NB4 (cell line): ENCODE results near the gene UTF1.

Experiments used
- DNase-seq: peaks from one replicate; pipeline ENCODE4 v3.0.0; 2010; ENCODE audit warnings: low read depth
- H3K4me3 ChIP-seq: one replicate; pipeline ENCODE4 v1.5.1; 2011; ENCODE audit warnings: mild to moderate bottlenecking, low read depth, low read length, moderate library complexity
- MYC ChIP-seq: IDR thresholded peaks from 2 replicates; pipeline ENCODE4 v1.6.1; 2011; ENCODE audit warnings: low read depth, low read length
- POLR2A ChIP-seq: IDR thresholded peaks from 2 replicates; pipeline ENCODE4 v1.6.1; 2011; ENCODE audit warnings: mild to moderate bottlenecking; ENCODE audit not compliant: insufficient read length; ENCODE audit errors: extremely low read depth
- TF ChIP-seq, protein P1 (sequence below): IDR thresholded peaks from one replicate; pipeline ENCODE4 v1.5.1; 2012; ENCODE audit warnings: low read depth, low read length
- TF ChIP-seq, protein P2 (sequence below): IDR thresholded peaks from 2 replicates; pipeline ENCODE4 v1.6.1; 2011; ENCODE audit warnings: low read depth, low read length

Gene UTF1

DNA sequence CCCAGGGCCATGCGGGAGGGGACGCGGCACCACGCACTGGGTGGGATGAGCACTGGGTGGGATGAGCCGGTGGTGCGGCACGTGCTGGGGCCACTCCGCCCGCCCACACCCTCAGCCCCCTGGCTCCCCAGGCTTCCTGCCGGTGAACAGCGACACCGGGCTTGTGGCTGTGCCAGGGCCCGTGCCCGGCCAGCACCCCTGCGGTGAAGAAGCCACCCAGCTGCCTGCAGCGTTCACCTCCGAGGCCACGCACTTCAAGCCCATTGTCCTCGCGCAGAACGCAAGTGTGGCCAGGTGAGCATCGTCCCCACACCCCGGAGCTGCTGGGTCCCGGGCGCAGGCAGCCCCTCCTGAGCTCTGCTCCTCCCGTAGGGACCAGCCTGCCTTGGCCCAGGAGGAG is 31.8 kb upstream of the UTF1 start:
- H3K4me3 ChIP-seq: no peak overlapping the region
- DNase-seq: no peak
- TF ChIP-seq, protein P1, sequence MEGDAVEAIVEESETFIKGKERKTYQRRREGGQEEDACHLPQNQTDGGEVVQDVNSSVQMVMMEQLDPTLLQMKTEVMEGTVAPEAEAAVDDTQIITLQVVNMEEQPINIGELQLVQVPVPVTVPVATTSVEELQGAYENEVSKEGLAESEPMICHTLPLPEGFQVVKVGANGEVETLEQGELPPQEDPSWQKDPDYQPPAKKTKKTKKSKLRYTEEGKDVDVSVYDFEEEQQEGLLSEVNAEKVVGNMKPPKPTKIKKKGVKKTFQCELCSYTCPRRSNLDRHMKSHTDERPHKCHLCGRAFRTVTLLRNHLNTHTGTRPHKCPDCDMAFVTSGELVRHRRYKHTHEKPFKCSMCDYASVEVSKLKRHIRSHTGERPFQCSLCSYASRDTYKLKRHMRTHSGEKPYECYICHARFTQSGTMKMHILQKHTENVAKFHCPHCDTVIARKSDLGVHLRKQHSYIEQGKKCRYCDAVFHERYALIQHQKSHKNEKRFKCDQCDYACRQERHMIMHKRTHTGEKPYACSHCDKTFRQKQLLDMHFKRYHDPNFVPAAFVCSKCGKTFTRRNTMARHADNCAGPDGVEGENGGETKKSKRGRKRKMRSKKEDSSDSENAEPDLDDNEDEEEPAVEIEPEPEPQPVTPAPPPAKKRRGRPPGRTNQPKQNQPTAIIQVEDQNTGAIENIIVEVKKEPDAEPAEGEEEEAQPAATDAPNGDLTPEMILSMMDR: no peak
- no peak for TF ChIP-seq POLR2A
- no peak for TF ChIP-seq MYC
- TF ChIP-seq, protein P2, sequence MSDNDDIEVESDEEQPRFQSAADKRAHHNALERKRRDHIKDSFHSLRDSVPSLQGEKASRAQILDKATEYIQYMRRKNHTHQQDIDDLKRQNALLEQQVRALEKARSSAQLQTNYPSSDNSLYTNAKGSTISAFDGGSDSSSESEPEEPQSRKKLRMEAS: no peak

DNA sequence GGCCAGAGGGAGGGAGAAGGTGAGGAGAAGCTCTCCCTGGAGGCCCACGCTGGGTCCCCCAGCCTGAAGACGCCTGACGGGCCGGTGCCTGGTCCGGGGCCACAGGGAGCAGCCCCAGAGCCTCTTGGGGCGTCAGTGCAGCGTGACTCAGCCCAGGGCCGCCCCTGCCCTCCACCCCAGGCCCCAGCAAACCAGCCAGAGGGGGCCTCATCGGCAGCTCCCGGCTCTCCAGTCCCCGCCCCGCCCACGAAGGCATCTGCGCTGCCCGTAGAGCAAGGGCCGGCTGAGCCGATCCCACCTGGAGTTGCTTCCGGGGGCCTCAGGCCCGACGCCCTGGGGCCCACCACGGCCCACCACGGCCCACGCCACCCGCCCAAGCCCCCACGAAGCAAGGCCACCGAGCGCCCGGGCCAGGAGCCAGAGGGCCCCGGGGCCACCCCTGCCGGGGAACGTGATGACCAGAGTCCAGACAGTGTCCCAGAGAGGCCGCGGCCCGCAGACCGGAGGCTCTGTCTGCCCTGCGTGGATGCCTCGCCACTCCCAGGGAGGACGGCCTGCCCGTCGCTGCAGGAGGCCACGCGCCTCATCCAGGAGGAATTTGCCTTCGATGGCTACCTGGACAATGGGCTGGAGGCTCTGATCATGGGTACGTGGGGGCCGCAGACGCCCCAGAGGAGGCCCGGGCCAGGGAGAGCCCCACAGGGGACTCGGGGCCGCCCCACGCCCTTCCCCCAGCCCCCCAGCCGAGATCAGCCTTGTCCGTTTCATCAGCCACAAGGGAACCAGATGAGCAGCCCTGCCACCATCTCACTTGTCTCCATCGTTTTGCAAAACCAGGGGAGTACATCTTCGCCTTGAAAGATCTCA is 31.2 kb upstream of the UTF1 start:
- TF ChIP-seq, protein P2: no peak
- no peak for TF ChIP-seq MYC
- no peak for TF ChIP-seq POLR2A
- TF ChIP-seq, protein P1: no peak
- DNase-seq: no peak
- H3K4me3 ChIP-seq: no peak overlapping the region

DNA sequence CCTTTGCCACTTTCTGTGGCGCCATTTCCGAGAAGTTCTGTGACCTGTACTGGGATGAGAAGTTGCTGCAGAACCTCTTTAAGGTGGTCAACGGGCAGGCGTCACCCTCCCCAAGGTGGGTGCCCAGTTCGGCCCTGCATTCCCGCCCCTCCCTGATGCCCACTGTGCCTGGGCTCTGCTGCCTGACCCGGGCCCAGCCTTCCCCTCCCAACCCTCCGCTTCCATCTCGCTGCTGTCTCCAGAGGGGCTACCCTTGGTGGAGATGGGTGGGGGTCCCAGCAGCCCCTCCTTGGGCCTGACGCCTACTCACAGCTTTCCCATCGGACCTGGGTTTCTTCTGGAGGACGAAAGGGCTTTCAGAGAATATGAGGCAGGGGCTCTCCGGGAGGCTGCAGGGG is 30.5 kb upstream of the UTF1 start:
- H3K4me3 ChIP-seq: no peak overlapping the region
- TF ChIP-seq, protein P1: no peak
- no peak for DNase-seq

DNA sequence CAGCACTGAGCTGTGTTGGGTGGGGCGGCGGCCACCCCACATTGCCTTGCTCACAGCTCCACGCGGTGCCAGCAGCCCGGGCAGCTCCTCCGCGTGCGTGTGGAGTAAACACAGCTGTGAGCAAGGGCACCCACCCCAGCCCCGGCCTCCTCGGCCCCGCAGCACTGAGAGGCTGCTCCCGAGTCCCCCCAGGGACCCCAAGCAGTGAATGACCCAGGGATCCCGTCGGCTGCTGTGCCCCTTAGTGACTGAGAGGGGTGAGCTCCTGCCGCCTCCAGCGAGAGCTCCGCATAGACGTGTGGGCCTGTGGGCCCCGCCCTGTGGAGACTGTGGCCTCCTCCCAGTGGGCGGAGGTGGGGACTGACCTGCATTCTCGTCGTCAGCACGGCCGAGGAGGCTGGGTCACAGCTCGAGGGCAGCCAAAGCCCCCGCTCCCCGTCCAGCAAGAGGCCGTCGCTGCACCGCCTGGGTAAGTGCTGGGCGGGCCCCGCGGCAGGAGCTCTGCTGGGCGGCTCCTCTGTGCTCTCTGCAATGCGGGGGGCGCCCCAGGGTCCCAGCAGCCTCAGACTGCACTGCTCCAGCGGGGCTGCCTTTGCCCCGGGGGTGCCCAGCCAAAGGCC is 29.9 kb upstream of the UTF1 start:
- TF ChIP-seq, protein P1: no peak
- TF ChIP-seq, protein P2: no peak
- no peak for TF ChIP-seq MYC
- no peak for DNase-seq
- no peak overlapping the region for H3K4me3 ChIP-seq

DNA sequence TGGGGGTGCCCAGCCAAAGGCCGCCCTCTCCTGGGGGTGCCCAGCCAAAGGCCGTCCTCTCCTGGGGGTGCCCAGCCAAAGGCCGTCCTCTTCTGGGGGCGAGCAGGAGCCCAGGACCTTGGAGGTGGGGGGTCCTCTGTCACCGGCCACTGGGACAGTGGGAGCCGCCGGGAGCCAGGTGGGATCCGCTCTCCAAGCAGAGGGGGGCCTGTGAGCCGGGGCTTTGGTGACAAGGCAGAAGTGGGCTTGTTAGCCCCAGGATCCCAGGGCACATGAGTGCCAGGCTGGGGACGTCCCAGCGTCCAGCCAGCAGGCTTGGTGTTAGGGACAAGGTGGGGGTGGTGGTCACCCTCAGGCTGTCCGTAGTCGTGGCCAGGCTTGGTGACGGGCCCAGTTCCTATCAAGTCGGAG is 29.4 kb upstream of the UTF1 start:
- no peak overlapping the region for H3K4me3 ChIP-seq
- no peak for DNase-seq
- no peak for TF ChIP-seq MYC
- TF ChIP-seq, protein P2: no peak
- TF ChIP-seq, protein P1: no peak
- no peak for TF ChIP-seq POLR2A
